ENCODE results near the gene LHB.

The LHB gene

GRCh38 chr19:48985711-48986110, 31.2 kb downstream of the LHB start:
- TF ChIP-seq EP300 (IDR thresholded peaks at IDR 0.05; ENCODE audit: borderline replicate concordance): no peak
- no peak for TF ChIP-seq TEAD4 (IDR thresholded peaks at IDR 0.05)
- TF ChIP-seq CEBPB (IDR thresholded peaks at IDR 0.05): no peak
- TF ChIP-seq TAF1 (IDR thresholded peaks at IDR 0.05; ENCODE audit: low read depth): no peak
- TF ChIP-seq TCF12 (IDR thresholded peaks at IDR 0.05; ENCODE audit: low read depth): no peak
- no peak for TF ChIP-seq ZBTB7A (IDR thresholded peaks at IDR 0.05; ENCODE audit: low read depth)

- TF ChIP-seq CEBPB (IDR thresholded peaks at IDR 0.05) (peak; percentile 7; the same call in 1 of the 2 replicates), TAF1 (IDR thresholded peaks at IDR 0.05; ENCODE audit: low read depth) (no peak), TCF12 (IDR thresholded peaks at IDR 0.05; ENCODE audit: low read depth) (no peak), USF1 (IDR thresholded peaks at IDR 0.05) (no peak), REST (IDR thresholded peaks at IDR 0.05; ENCODE audit: low read depth) (no peak), EGR1 (IDR thresholded peaks at IDR 0.05) (no peak), NFIC (IDR thresholded peaks at IDR 0.05) (no peak), YY1 (IDR thresholded peaks at IDR 0.05; ENCODE audit: low read depth) (no peak)
These were observed 34.6 kb downstream of the LHB start for GRCh38 chr19:48982280-48982679.

GRCh38 chr19:48977061-48977460, 39.8 kb downstream of the LHB start:
- TF ChIP-seq TEAD4 (IDR thresholded peaks at IDR 0.05) (no peak), FOXM1 (IDR thresholded peaks at IDR 0.05; ENCODE audit: borderline replicate concordance, low read depth) (no peak), ZBTB7A (IDR thresholded peaks at IDR 0.05; ENCODE audit: low read depth) (no peak), YY1 (IDR thresholded peaks at IDR 0.05; ENCODE audit: low read depth) (no peak), CEBPB (IDR thresholded peaks at IDR 0.05) (no peak), RAD21 (IDR thresholded peaks at IDR 0.05; ENCODE audit: low read depth) (no peak), TCF12 (IDR thresholded peaks at IDR 0.05; ENCODE audit: low read depth) (no peak), NFIC (IDR thresholded peaks at IDR 0.05) (no peak), EGR1 (IDR thresholded peaks at IDR 0.05) (no peak), CREB1 (IDR thresholded peaks at IDR 0.05; ENCODE audit: low read depth) (no peak), TAF1 (IDR thresholded peaks at IDR 0.05; ENCODE audit: low read depth) (no peak), REST (IDR thresholded peaks at IDR 0.05; ENCODE audit: low read depth) (no peak), USF1 (IDR thresholded peaks at IDR 0.05) (no peak), EP300 (IDR thresholded peaks at IDR 0.05; ENCODE audit: borderline replicate concordance) (no peak)

GRCh38 chr19:48975947-48976847, 40.7 kb downstream of the LHB start:
- TF ChIP-seq CREB1 (IDR thresholded peaks at IDR 0.05; ENCODE audit: low read depth) (peak; percentile 25; the same call in 1 of the 2 replicates), NFIC (IDR thresholded peaks at IDR 0.05) (no peak), ZBTB7A (IDR thresholded peaks at IDR 0.05; ENCODE audit: low read depth) (no peak)

- TF ChIP-seq RAD21 (IDR thresholded peaks at IDR 0.05; ENCODE audit: low read depth) (peak; percentile 60; the same call in 1 of the 2 replicates), CEBPB (IDR thresholded peaks at IDR 0.05) (no peak)
These were observed 45.9 kb downstream of the LHB start for GRCh38 chr19:48970923-48971395.

- TF ChIP-seq TAF1 (IDR thresholded peaks at IDR 0.05; ENCODE audit: low read depth): no peak
- TF ChIP-seq REST (IDR thresholded peaks at IDR 0.05; ENCODE audit: low read depth): no peak
- no peak for TF ChIP-seq RAD21 (IDR thresholded peaks at IDR 0.05; ENCODE audit: low read depth)
- TF ChIP-seq EGR1 (IDR thresholded peaks at IDR 0.05): no peak
- no peak for TF ChIP-seq TCF12 (IDR thresholded peaks at IDR 0.05; ENCODE audit: low read depth)
- no peak for TF ChIP-seq ZBTB7A (IDR thresholded peaks at IDR 0.05; ENCODE audit: low read depth)
- TF ChIP-seq TEAD4 (IDR thresholded peaks at IDR 0.05): no peak
- no peak for TF ChIP-seq USF1 (IDR thresholded peaks at IDR 0.05)
- TF ChIP-seq EP300 (IDR thresholded peaks at IDR 0.05; ENCODE audit: borderline replicate concordance): no peak
- no peak for TF ChIP-seq MAX (IDR thresholded peaks at IDR 0.05)
- TF ChIP-seq NFIC (IDR thresholded peaks at IDR 0.05): no peak
- TF ChIP-seq CREB1 (IDR thresholded peaks at IDR 0.05; ENCODE audit: low read depth): no peak
- no peak for TF ChIP-seq YY1 (IDR thresholded peaks at IDR 0.05; ENCODE audit: low read depth)
- no peak for TF ChIP-seq FOXM1 (IDR thresholded peaks at IDR 0.05; ENCODE audit: borderline replicate concordance, low read depth)
- no peak for TF ChIP-seq CEBPB (IDR thresholded peaks at IDR 0.05)
These were observed 46.6 kb downstream of the LHB start for GRCh38 chr19:48970139-48970766.
